Measurements from ENCODE around the gene TWNK. TPM values are rescaled to one million over a fixed set of nuclear protein-coding genes. Genes with fewer than 3 reads are reported as not detected.

TWNK gene
- total and polyA plus RNA-seq, 10 of the 15 experiments (the other 5 are each of a cell fraction or from before 2014, with no cell fraction given): 13.6 to 32.8 (median 18.0) TPM

DNA sequence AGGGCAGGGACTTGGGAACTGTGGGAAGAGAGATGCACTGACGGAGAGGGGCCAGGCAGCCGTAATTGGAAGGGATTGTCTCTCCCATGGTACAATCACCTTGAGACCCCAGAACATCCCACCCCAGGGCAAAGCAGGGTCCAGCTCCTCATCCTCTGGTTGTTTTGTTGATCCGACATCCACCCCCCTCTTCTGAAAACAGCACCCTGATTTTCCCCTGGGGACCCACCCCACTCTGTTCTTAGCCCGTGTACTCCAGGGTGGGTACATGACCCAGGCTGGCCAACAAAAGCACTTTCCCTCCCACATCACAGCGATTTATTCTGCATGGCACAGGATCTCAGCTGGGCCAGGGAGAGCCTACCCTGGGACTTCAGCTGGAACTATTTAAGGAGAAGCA lies 29.5 kb downstream of the TWNK start:
- ATAC-seq (no peak), FAIRE-seq (no peak), DNase-seq (ENCODE audit: low read depth, low spot score) (no peak)
- Histone ChIP-seq H3K4me2 (ENCODE audit: control insufficient read depth, insufficient read depth) (no peak overlapping the region), H3K9me3 (replicated peaks; ENCODE audit: control insufficient read depth, insufficient read depth, low read length) (no peaks in the 10 kb centered on the region), H4K20me1 (ENCODE audit: control insufficient read depth, insufficient read depth) (no peaks in the 10 kb centered on the region), H2AFZ (ENCODE audit: control insufficient read depth, low read depth, low read length) (no peak overlapping the region), H3K27ac (ENCODE audit: control insufficient read depth, insufficient read depth) (no peak overlapping the region), H3K4me1 (ENCODE audit: control insufficient read depth, insufficient read depth, low read length) (peaks cover 11% of the 10 kb centered on the region), H3K9ac (ENCODE audit: control insufficient read depth, insufficient read depth, low read length) (no peak overlapping the region), H3K27me3 (replicated peaks in 1 of 2; ENCODE audit: control insufficient read depth in 2 of 2, insufficient read depth in 2 of 2, low read length in 1 of 2) (peaks cover 10% of the 10 kb centered on the region in 2 experiments), H3K4me3 (no peak overlapping the region), H3K79me2 (ENCODE audit: control insufficient read depth, insufficient read depth, low read length) (no peaks in the 10 kb centered on the region), H3K36me3 (ENCODE audit: control insufficient read depth in 2 of 2, insufficient read depth in 2 of 2, low read length in 1 of 2) (no peaks in the 10 kb centered on the region)
- no TSS peak for BruUV-seq (replicated peaks)
- CTCF ChIA-PET: interaction anchor here (0.9 to 6.8 kb wide), 16 partner anchors 10 to 78 kb away, joined by 3 to 91 read pairs (median 16); partner anchors contain the start of genes LZTS2, MRPL43, PDZD7 and SFXN3
- TF ChIP-seq RCOR1 (conservative IDR thresholded peaks at IDR 0.05; ENCODE audit: low read depth, low read length) (no peak), MTA3 (IDR thresholded peaks at IDR 0.05; ENCODE audit: borderline replicate concordance, low read length) (no peak), ZBTB40 (IDR thresholded peaks at IDR 0.05; ENCODE audit: borderline replicate concordance) (no peak), NFXL1 (IDR thresholded peaks at IDR 0.05; ENCODE audit: borderline replicate concordance) (no peak), FOXM1 (IDR thresholded peaks at IDR 0.05; ENCODE audit: low read depth, low read length) (no peak)
- RAD21 ChIA-PET (ENCODE audit: unreplicated experiment): interaction anchor here (2.6 kb wide), 2 partner anchors 19 to 125 kb away, joined by 11 read pairs; no protein-coding TSS in a partner anchor
- intact Hi-C loops (cut with micrococcal nuclease; ENCODE audit: unreplicated experiment): no loop called here
- 52% methylated on average over 5 of the region's 5 CpGs for WGBS (ENCODE audit: insufficient coverage, insufficient replicate concordance, low lambda C conversion rate, missing lambda C conversion rate)
- POLR2A ChIA-PET: no interaction called here
- SMC1A ChIA-PET (ENCODE audit: uncharacterized antibody, unreplicated experiment): interaction anchor here (1.4 to 1.6 kb wide), 2 partner anchors 42 to 126 kb away, joined by 3 read pairs; no protein-coding TSS in a partner anchor
- in situ Hi-C loops (cut with MboI): no loop called here
